Erythroblast (primary cell): ENCODE measurements around the gene SGCA.

Experiments
- GATA1 ChIP-seq: IDR thresholded peaks from 2 replicates; pipeline ENCODE4 v1.6.1; 2011; ENCODE audit warnings: low read depth, mild to moderate bottlenecking, control low read depth, low read length, moderate library complexity
- POLR2A ChIP-seq: IDR thresholded peaks from 2 replicates; pipeline ENCODE4 v1.6.1; 2011; ENCODE audit warnings: mild to moderate bottlenecking, low read length

- TF ChIP-seq POLR2A (no peak), GATA1 (no peak)
Measured at GRCh38 chr17:50207792-50208567, 42.2 kb downstream of the SGCA start.
